ENCODE results near the gene LUC7L2. TPM values are rescaled to one million over a fixed set of nuclear protein-coding genes. Genes with fewer than 3 reads are reported as not detected.
"Not testable (repeated sequence)": the region's sequence is repeated elsewhere in the genome, so short reads cannot be mapped to it uniquely, and the experiment has no call there.

Gene LUC7L2
- total RNA-seq, 1 donor from 2014 or later = 74.6 TPM

GRCh38 chr7:139423091-139423490 lies 63.4 kb downstream of the LUC7L2 start:
- ATAC-seq (no peak), DNase-seq (no peak)
- Histone ChIP-seq H3K36me3 (peaks cover 76% of the 10 kb centered on the region), H3K27me3 (ENCODE audit: low read depth) (no peaks in the 10 kb centered on the region), H3K27ac (no peak overlapping the region), H3K4me3 (no peak overlapping the region), H3K4me1 (no peaks in the 10 kb centered on the region), H3K9me3 (no peaks in the 10 kb centered on the region)
- no peak for TF ChIP-seq CTCF (IDR thresholded peaks at IDR 0.05)
- intact Hi-C loops (cut with DNase I) = no loop called here

- no peaks in the 10 kb centered on the region for H3K9me3 ChIP-seq
- no peak for TF ChIP-seq CTCF (IDR thresholded peaks at IDR 0.05)
- H3K4me3 ChIP-seq = no peak overlapping the region
- H3K36me3 ChIP-seq = peaks cover 71% of the 10 kb centered on the region
- H3K27me3 ChIP-seq (ENCODE audit: low read depth) = no peaks in the 10 kb centered on the region
- no peaks in the 10 kb centered on the region for H3K4me1 ChIP-seq
- no peak overlapping the region for H3K27ac ChIP-seq
- intact Hi-C loops (cut with DNase I) = no loop called here
- ATAC-seq (no peak), DNase-seq (no peak)
Measured at GRCh38 chr7:139424004-139424403, 64.3 kb downstream of the LUC7L2 start.

- H3K36me3 ChIP-seq = peaks cover 54% of the 10 kb centered on the region
- H3K4me3 ChIP-seq; intact Hi-C loops (cut with DNase I); H3K4me1 ChIP-seq; DNase-seq; H3K27me3 ChIP-seq (ENCODE audit: low read depth); H3K9me3 ChIP-seq; ATAC-seq; H3K27ac ChIP-seq: not testable (repeated sequence)
Measured at GRCh38 chr7:139425701-139426100, 66.0 kb downstream of the LUC7L2 start.

- H3K27me3 ChIP-seq (ENCODE audit: low read depth) = no peaks in the 10 kb centered on the region
- DNase-seq = no peak
- TF ChIP-seq CTCF (IDR thresholded peaks at IDR 0.05) = no peak
- intact Hi-C loops (cut with DNase I) = no loop called here
- ATAC-seq = no peak
- H3K4me1 ChIP-seq = no peaks in the 10 kb centered on the region
- peaks cover 47% of the 10 kb centered on the region for H3K36me3 ChIP-seq
- no peak overlapping the region for H3K27ac ChIP-seq
- no peaks in the 10 kb centered on the region for H3K9me3 ChIP-seq
- H3K4me3 ChIP-seq = no peak overlapping the region
Measured at GRCh38 chr7:139426258-139427028, 66.7 kb downstream of the LUC7L2 start.

GRCh38 chr7:139427029-139427420 lies 67.3 kb downstream of the LUC7L2 start:
- Histone ChIP-seq H3K9me3 (no peaks in the 10 kb centered on the region), H3K4me1 (no peaks in the 10 kb centered on the region), H3K4me3 (no peak overlapping the region), H3K27me3 (ENCODE audit: low read depth) (no peaks in the 10 kb centered on the region), H3K27ac (no peak overlapping the region), H3K36me3 (peaks cover 41% of the 10 kb centered on the region)
- TF ChIP-seq CTCF (IDR thresholded peaks at IDR 0.05) = no peak
- ATAC-seq = no peak
- intact Hi-C loops (cut with DNase I) = no loop called here
- no peak for DNase-seq

GRCh38 chr7:139427788-139428187 lies 68.1 kb downstream of the LUC7L2 start:
- Histone ChIP-seq H3K9me3 (no peaks in the 10 kb centered on the region), H3K4me1 (no peaks in the 10 kb centered on the region), H3K27me3 (ENCODE audit: low read depth) (no peaks in the 10 kb centered on the region), H3K4me3 (no peak overlapping the region), H3K36me3 (peaks cover 34% of the 10 kb centered on the region), H3K27ac (no peak overlapping the region)
- TF ChIP-seq CTCF (IDR thresholded peaks at IDR 0.05) = no peak
- ATAC-seq (no peak), DNase-seq (no peak)
- intact Hi-C loops (cut with DNase I) = no loop called here

GRCh38 chr7:139429735-139430134 lies 70.0 kb downstream of the LUC7L2 start:
- H3K9me3 ChIP-seq; intact Hi-C loops (cut with DNase I); H3K4me3 ChIP-seq; ATAC-seq; DNase-seq; H3K4me1 ChIP-seq; H3K27me3 ChIP-seq (ENCODE audit: low read depth); H3K27ac ChIP-seq: not testable (repeated sequence)
- peaks cover 17% of the 10 kb centered on the region for H3K36me3 ChIP-seq

Data from lower lobe of right lung (tissue), 2 donors.